Stomach (tissue), 9 donors: Measurements from ENCODE around the gene SEPHS1. TPM values are rescaled to one million over a fixed set of nuclear protein-coding genes. Genes with fewer than 3 reads are reported as not detected.
A peak's percentile ranks its signal among the peaks of the same experiment; 100 is the strongest.

Experiments used
- DNase-seq, 2 donors: peaks; one replicate each; pipeline versions ENCODE4 v3.0.0 to v3.0.0-alpha.2; 2013 to 2019
- H3K27ac ChIP-seq, 5 donors: fragments of 200-600 bp in 4 of 5; sonication (generic) in 4 of 5; one replicate each; pipeline ENCODE4 v1.5.1; 2013 to 2019; ENCODE audit warnings: mild to moderate bottlenecking in 1 of 5, moderate library complexity in 1 of 5
- H3K27me3 ChIP-seq, 3 donors: fragments of 200-600 bp; sonication (generic); one replicate each; pipeline ENCODE4 v1.5.1; 2017 to 2019; ENCODE audit warnings: mixed run types in 1 of 3
- H3K36me3 ChIP-seq, 4 donors: fragments of 200-600 bp; sonication (generic); 1 replicate in 3 of 4; 2 replicates in 1 of 4; pipeline ENCODE4 v1.5.1; 2016 to 2019
- H3K4me1 ChIP-seq, 4 donors: fragments of 200-600 bp; sonication (generic); one replicate each; pipeline ENCODE4 v1.5.1; 2016 to 2019
- H3K4me3 ChIP-seq, 4 donors: fragments of 200-600 bp; sonication (generic) in 3 of 4; one replicate each; pipeline ENCODE4 v1.5.1; 2016 to 2019; ENCODE audit warnings: mild to moderate bottlenecking in 1 of 4
- H3K9me3 ChIP-seq, 4 donors: fragments of 200-600 bp; sonication (generic); one replicate each; pipeline ENCODE4 v1.5.1; 2016 to 2019
- EP300 ChIP-seq: sonication (generic); formaldehyde crosslinking; IDR thresholded peaks from one replicate; pipeline ENCODE4 v1.6.1; 2017; ENCODE audit warnings: antibody characterized with exemption
- POLR2A ChIP-seq, 4 donors: fragments of 450-650 bp; IDR thresholded peaks; one replicate each; pipeline ENCODE4 v1.6.1; 2016; ENCODE audit warnings: antibody characterized with exemption in 4 of 4, control low read depth in 2 of 4, mild to moderate bottlenecking in 1 of 4, moderate library complexity in 1 of 4
- POLR2AphosphoS5 ChIP-seq, 3 donors: sonication (generic); formaldehyde crosslinking; IDR thresholded peaks; one replicate each; pipeline ENCODE4 v1.6.1; 2016; ENCODE audit warnings: antibody characterized with exemption in 3 of 3
- WGBS, 5 donors: extraction: QIAGEN DNeasy Blood & Tissue Kit in 3 of 5; methylation state at CpG; one replicate each; pipeline versions ENCODE4 v1.1.5 to v1.1.7; 2013 to 2018; 5-methylcytosine and 5-hydroxymethylcytosine counted together
- intact Hi-C: fragments of 100-400 bp; cut with DNase I; formaldehyde crosslinking; loops from one replicate; pipeline ENCODE4 v1.15.1; 2023; ENCODE audit warnings: low total_unique reads
- polyA plus RNA-seq, 3 donors: library from polyadenylated mRNA; stranded (reverse); fragments of 200-250 nt; gene quantifications; one replicate each; pipeline ENCODE4 v1.2.3, GENCODE V29; 2013
- total RNA-seq, 5 donors: library from RNA; depleted of rRNA; stranded (reverse); fragments of >200 nt; gene quantifications; one replicate each; pipeline versions ENCODE4 v1.1.0 to v1.2.3, GENCODE V29; 2014 to 2016
- TF ChIP-seq, protein P1 (sequence below), 7 experiments: fragments of 450-650 bp in 4 of 7; fragments of 200-600 bp in 3 of 7; sonication (generic) in 3 of 7; IDR thresholded peaks; one replicate each; pipeline ENCODE4 v1.5.1; 2016 to 2019; ENCODE audit warnings: antibody characterized with exemption in 7 of 7, control low read depth in 2 of 7, mild to moderate bottlenecking in 1 of 7
- donor health status: healthy with polysubstance abuse.
- donor health status: Bipolar disorder and iron deficiency.
- donor health status: healthy.

SEPHS1 gene
- total and polyA plus RNA-seq, 8 donors, result 15.2 to 63.0 (median 21.6) TPM

DNA sequence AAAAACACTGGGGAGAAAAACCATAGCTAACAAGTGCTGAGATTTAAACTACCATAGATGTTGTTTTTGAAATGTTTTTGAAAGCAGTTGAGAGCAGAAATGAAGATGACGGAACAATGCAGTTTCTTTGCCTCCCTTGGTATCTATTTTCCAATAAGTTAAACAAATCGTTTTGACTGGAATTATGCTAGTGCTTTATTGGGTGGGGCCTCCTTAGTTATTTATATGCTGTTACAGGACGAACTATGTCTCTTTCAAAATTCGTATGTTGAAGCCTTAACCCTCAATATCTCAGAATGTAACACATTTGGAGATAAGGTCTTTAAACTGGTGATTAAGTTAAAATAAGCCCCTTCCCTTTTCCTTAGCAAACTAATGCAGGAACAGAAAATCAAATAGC lies 45.5 kb upstream of the SEPHS1 start:
- WGBS, 5 donors, result 33 to 47% (median 37%) methylated on average over 4 of the region's 4 CpGs
- no peaks in the 10 kb centered on the region for H3K9me3 ChIP-seq
- H3K27me3 ChIP-seq, result no peaks in the 10 kb centered on the region
- no peak overlapping the region for H3K4me3 ChIP-seq
- H3K27ac ChIP-seq, result no peak overlapping the region
- intact Hi-C loops, result no loop called here
- TF ChIP-seq, protein P1, sequence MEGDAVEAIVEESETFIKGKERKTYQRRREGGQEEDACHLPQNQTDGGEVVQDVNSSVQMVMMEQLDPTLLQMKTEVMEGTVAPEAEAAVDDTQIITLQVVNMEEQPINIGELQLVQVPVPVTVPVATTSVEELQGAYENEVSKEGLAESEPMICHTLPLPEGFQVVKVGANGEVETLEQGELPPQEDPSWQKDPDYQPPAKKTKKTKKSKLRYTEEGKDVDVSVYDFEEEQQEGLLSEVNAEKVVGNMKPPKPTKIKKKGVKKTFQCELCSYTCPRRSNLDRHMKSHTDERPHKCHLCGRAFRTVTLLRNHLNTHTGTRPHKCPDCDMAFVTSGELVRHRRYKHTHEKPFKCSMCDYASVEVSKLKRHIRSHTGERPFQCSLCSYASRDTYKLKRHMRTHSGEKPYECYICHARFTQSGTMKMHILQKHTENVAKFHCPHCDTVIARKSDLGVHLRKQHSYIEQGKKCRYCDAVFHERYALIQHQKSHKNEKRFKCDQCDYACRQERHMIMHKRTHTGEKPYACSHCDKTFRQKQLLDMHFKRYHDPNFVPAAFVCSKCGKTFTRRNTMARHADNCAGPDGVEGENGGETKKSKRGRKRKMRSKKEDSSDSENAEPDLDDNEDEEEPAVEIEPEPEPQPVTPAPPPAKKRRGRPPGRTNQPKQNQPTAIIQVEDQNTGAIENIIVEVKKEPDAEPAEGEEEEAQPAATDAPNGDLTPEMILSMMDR (IDR thresholded peaks at IDR 0.05), result no peak
- TF ChIP-seq EP300 (no peak), POLR2AphosphoS5 (IDR thresholded peaks at IDR 0.05) (no peak), POLR2A (IDR thresholded peaks at IDR 0.05) (no peak)
- no peaks in the 10 kb centered on the region for H3K36me3 ChIP-seq
- no peaks in the 10 kb centered on the region for H3K4me1 ChIP-seq
- no peak for DNase-seq

DNA sequence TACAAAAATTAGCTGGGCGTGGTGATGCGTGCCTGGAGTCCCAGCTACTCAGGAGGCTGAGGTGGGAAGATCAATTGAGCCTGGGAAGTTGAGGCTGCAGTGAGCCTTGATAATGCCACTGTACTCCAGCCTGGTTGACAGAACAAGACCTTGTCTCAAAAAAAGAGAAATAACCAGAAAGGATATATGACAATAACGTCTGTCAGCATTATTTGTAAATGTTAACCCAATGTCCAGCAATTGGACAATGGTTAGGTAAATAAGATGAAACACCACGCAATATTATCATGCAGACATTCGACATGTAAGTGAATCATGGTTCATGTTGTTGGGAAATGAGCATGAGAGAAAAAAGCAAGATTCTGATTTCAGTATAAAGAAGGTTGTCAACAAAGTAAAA lies 44.6 kb upstream of the SEPHS1 start:
- H3K27me3 ChIP-seq, result no peaks in the 10 kb centered on the region
- intact Hi-C loops, result no loop called here
- WGBS, 5 donors, result 87 to 95% (median 91%) methylated on average over 5 of the region's 5 CpGs
- no peaks in the 10 kb centered on the region for H3K4me1 ChIP-seq
- no peak for TF ChIP-seq EP300
- TF ChIP-seq POLR2AphosphoS5 (IDR thresholded peaks at IDR 0.05), result no peak
- TF ChIP-seq, protein P1 (IDR thresholded peaks at IDR 0.05), result no peak
- no peak for TF ChIP-seq POLR2A (IDR thresholded peaks at IDR 0.05)
- DNase-seq, result no peak
- H3K27ac ChIP-seq, result no peak overlapping the region
- H3K36me3 ChIP-seq, result no peaks in the 10 kb centered on the region
- H3K4me3 ChIP-seq, result no peak overlapping the region
- H3K9me3 ChIP-seq, result no peaks in the 10 kb centered on the region

DNA sequence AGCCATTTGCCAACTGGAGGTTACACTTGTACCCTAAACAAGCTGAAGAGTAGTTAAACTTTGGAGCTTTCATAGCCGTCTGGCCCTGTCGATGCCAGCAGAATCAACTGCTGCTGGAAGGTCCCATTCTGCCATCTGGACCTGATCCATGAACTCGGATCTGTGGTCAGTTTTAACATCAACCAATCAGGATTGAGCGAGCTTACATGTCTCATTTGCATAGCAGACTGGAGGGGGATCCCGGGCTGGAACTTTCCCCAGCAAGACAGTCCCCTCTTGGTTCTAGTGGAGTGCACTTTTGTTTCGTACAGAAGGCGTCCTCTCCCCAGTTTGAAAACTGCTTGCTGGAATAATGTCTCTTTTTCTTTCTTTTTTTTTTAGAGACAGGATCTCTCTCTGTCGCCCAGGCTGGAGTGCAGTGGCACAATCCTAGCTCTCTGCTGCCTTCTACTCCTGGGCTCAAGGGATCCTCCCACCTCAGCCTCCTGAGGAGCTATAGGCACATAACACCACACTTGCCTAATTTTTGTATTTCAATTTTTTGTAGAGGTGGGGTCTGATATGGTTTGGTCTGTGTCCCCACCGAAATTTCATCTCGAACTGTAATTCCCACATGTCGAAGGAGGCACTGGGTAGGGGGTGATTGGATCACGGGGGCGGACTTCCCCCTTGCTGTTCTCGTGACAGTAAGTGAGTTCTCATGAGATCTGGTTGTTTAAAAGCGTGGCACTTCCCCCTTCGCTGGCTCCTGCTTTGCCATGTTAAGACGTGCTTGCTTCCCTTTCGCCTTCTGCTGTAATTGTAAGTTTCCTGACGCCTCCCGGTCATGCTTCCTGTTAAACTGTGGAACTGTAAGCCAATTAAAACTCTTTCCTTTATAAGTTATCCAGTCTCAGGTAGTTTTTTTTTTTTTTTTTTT lies 42.8 kb upstream of the SEPHS1 start:
- 52 to 68% (median 62%) methylated on average over 20 of the region's 20 CpGs for WGBS, 5 donors
- intact Hi-C loops, result no loop called here
- H3K4me1 ChIP-seq, result no peaks in the 10 kb centered on the region
- no peak overlapping the region for H3K4me3 ChIP-seq
- H3K27ac ChIP-seq, result no peak overlapping the region
- no peaks in the 10 kb centered on the region for H3K36me3 ChIP-seq
- H3K9me3 ChIP-seq, result no peaks in the 10 kb centered on the region
- TF ChIP-seq, protein P1 (IDR thresholded peaks at IDR 0.05), result no peak
- TF ChIP-seq POLR2AphosphoS5 (IDR thresholded peaks at IDR 0.05) (peak in 1 of 3 donors; percentile 12), EP300 (no peak)
- peak in 1 of 2 donors; percentile 35 for DNase-seq
- no peaks in the 10 kb centered on the region for H3K27me3 ChIP-seq

GRCh38 chr10:13388478-13389230 lies 40.6 kb upstream of the SEPHS1 start:
- TF ChIP-seq, protein P1 (IDR thresholded peaks at IDR 0.05), result no peak
- TF ChIP-seq POLR2AphosphoS5 (IDR thresholded peaks at IDR 0.05) (no peak), EP300 (no peak), POLR2A (IDR thresholded peaks at IDR 0.05) (no peak)
- H3K27ac ChIP-seq, result no peak overlapping the region

More at GRCh38 chr10:13388478-13389230, 40.6 kb upstream of the SEPHS1 start:
- H3K4me1 ChIP-seq, result peaks cover 2 to 8% (median 3%) of the 10 kb centered on the region in 4 donors
- H3K9me3 ChIP-seq, result no peaks in the 10 kb centered on the region
- peaks cover 0 to 6% (median 0%) of the 10 kb centered on the region in 3 donors for H3K27me3 ChIP-seq
- WGBS, 5 donors, result 77 to 90% (median 87%) methylated on average over 3 of the region's 3 CpGs
- intact Hi-C loops, result no loop called here
- H3K36me3 ChIP-seq, result no peaks in the 10 kb centered on the region
- H3K4me3 ChIP-seq, result no peak overlapping the region
- DNase-seq, result no peak
